ENCODE results near the gene CDH5.

DNA sequence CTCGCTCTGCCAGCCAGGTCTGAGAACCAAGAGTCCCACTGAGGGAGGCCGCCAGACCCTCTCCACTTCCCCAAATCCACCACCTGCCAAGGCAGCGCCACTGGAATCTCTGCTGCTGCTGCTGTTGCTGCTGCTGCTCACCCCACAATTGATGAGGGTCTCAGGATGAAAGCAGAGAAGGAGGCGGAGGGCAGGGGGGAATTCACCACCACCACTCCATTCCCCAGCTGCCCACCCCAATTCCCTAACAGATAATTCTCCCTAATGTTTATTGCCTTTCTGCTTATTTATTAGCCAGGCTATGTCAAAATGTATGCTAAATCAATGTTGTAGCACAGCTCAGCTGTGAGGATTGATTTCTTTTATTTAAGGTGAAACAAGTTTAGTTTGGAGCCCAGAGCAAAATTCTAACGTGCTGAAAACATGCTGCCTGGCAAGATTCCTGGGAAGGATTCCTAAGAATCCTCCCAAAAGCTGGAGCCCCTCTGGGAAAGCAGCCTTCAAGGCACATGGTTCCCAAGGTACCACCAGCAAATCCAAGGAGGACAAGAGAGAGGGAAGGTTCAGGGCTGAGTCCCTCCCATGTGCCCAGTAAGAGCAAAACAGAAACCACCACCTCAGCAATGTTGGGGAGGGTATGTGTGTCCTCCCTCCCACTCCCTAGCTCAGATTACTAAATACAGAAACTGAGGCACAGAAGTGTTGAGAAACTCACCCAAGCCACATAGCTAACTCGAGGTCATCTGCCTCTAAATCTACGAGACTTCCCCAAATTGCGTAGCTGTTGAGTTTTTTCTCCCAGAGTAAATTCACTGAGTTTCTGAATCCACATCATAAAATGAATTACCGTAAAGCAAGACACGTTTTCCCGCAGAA, 12.2 kb upstream of the CDH5 start:
- TF ChIP-seq CTCF (IDR thresholded peaks at IDR 0.05; ENCODE audit: insufficient read depth, low read length, poor library complexity, severe bottlenecking) (no peak), EZH2phosphoT487 (conservative IDR thresholded peaks at IDR 0.05; ENCODE audit: low read length) (no peak)

Data from SU-DHL-6 (cell line).